ENCODE data around the gene EML4.

DNA sequence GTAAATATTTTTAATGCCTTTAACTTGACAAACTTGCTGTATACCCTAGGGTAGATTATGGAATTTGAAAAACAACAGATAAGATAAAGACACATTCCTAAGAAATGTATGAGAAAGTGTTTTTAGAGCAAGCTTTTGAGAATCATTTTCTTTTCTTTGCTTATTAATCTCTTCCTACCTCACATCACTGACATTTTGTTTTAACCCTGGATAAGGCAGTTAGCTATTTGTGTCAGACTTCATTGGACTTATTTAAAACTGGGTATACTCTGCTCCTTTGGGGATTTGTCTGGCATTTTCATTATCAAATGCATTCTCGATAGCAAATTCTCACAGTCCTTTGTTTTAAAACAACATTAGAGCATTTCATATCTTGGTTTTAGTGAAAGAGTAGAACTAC is 17.2 kb downstream of the EML4 start:
- TF ChIP-seq, protein P1, sequence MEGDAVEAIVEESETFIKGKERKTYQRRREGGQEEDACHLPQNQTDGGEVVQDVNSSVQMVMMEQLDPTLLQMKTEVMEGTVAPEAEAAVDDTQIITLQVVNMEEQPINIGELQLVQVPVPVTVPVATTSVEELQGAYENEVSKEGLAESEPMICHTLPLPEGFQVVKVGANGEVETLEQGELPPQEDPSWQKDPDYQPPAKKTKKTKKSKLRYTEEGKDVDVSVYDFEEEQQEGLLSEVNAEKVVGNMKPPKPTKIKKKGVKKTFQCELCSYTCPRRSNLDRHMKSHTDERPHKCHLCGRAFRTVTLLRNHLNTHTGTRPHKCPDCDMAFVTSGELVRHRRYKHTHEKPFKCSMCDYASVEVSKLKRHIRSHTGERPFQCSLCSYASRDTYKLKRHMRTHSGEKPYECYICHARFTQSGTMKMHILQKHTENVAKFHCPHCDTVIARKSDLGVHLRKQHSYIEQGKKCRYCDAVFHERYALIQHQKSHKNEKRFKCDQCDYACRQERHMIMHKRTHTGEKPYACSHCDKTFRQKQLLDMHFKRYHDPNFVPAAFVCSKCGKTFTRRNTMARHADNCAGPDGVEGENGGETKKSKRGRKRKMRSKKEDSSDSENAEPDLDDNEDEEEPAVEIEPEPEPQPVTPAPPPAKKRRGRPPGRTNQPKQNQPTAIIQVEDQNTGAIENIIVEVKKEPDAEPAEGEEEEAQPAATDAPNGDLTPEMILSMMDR (IDR thresholded peaks at IDR 0.05) = no peak
- TF ChIP-seq TCF7L2 (IDR thresholded peaks at IDR 0.05; ENCODE audit: low read depth, low read length) = no peak

Measured in Panc1 (cell line).